Bronchus fibroblast of lung (primary cell): ENCODE data around the gene SCG2. TPM values are rescaled to one million over a fixed set of nuclear protein-coding genes. Genes with fewer than 3 reads are reported as not detected.

Experiments used
- total RNA-seq: library from RNA; depleted of rRNA; stranded (reverse); fragments of >200 nt; gene quantifications from 2 replicates; pipeline ENCODE4 v1.2.3, GENCODE V29; 2015

The SCG2 gene
- 3.0 and 4.0 TPM in 2 replicates for total RNA-seq

GRCh38 chr2:223601932-223602666, at the start of gene SCG2:
Gene SCG2 (minus strand): TSS chr2:223602361. CDS start chr2:223599282, 3,079 bp downstream.

Other genes with a start within 250 kb of the SCG2 start
- gene AP1S3, start 235.2 kb upstream of the SCG2 start, total RNA-seq, result 1.2 and 2.2 TPM in 2 replicates